Liver (tissue), 9 donors: ENCODE data around the gene PDGFB. TPM values are rescaled to one million over a fixed set of nuclear protein-coding genes. Genes with fewer than 3 reads are reported as not detected.

Experiments
- DNase-seq: peaks from one replicate; pipeline ENCODE4 v3.0.0-alpha.2; 2017; ENCODE audit warnings: low spot score
- H3K27ac ChIP-seq, 2 donors: one replicate each; pipeline ENCODE4 v1.7.0; 2013; ENCODE audit warnings: inconsistent platforms in 2 of 2, low read length in 2 of 2, control low read depth in 1 of 2, low read depth in 1 of 2, mild to moderate bottlenecking in 1 of 2
- H3K27me3 ChIP-seq, 4 donors: one replicate each; pipeline versions ENCODE4 v1.6.1 to v1.7.0; 2013; ENCODE audit warnings: low read length in 3 of 4, inconsistent platforms in 1 of 4, mild to moderate bottlenecking in 1 of 4, moderate library complexity in 1 of 4; ENCODE audit not compliant: control insufficient read depth in 4 of 4, insufficient read depth in 4 of 4
- H3K36me3 ChIP-seq, 4 donors: one replicate each; pipeline versions ENCODE4 v1.6.1 to v1.7.0; 2013; ENCODE audit warnings: low read length in 3 of 4, mild to moderate bottlenecking in 3 of 4, low read depth in 1 of 4, moderate library complexity in 1 of 4; ENCODE audit not compliant: control insufficient read depth in 4 of 4, insufficient read depth in 3 of 4
- H3K4me1 ChIP-seq, 4 donors: one replicate each; pipeline versions ENCODE4 v1.6.1 to v1.7.0; 2013; ENCODE audit warnings: low read length in 3 of 4, mild to moderate bottlenecking in 3 of 4, moderate library complexity in 1 of 4; ENCODE audit not compliant: control insufficient read depth in 4 of 4, insufficient read depth in 4 of 4
- H3K4me3 ChIP-seq, 3 donors: one replicate each; pipeline versions ENCODE4 v1.6.1 to v1.7.0; 2013; ENCODE audit warnings: low read length in 3 of 3, control low read depth in 1 of 3, low read depth in 1 of 3, mild to moderate bottlenecking in 1 of 3
- H3K9ac ChIP-seq, 2 donors: one replicate each; pipeline ENCODE4 v1.7.0; 2013; ENCODE audit warnings: low read length in 2 of 2, mild to moderate bottlenecking in 2 of 2, moderate library complexity in 2 of 2, control low read depth in 1 of 2, low read depth in 1 of 2
- H3K9me3 ChIP-seq, 4 donors: one replicate each; pipeline versions ENCODE4 v1.6.1 to v1.7.0; 2013; ENCODE audit warnings: low read length in 3 of 4; ENCODE audit not compliant: control insufficient read depth in 4 of 4
- EGR1 ChIP-seq, 2 donors: IDR thresholded peaks; 2 replicates each; pipeline ENCODE4 v1.6.1; 2016 to 2018; ENCODE audit warnings: antibody characterized with exemption in 2 of 2, low read depth in 2 of 2
- FOXA1 ChIP-seq: IDR thresholded peaks from 2 replicates; pipeline ENCODE4 v1.6.1; 2016; ENCODE audit warnings: antibody characterized with exemption
- FOXA2 ChIP-seq: IDR thresholded peaks from 2 replicates; pipeline ENCODE4 v1.6.1; 2016; ENCODE audit warnings: antibody characterized with exemption
- GABPA ChIP-seq, 2 donors: IDR thresholded peaks in 1 of 2; conservative IDR thresholded peaks in 1 of 2; 2 replicates each; pipeline ENCODE4 v1.6.1; 2016; ENCODE audit warnings: antibody characterized with exemption in 2 of 2, mild to moderate bottlenecking in 1 of 2, moderate library complexity in 1 of 2
- HNF4A ChIP-seq, 2 donors: conservative IDR thresholded peaks; 2 replicates each; pipeline ENCODE4 v1.6.1; 2016; ENCODE audit warnings: antibody characterized with exemption in 2 of 2, mild to moderate bottlenecking in 2 of 2
- HNF4G ChIP-seq: IDR thresholded peaks from 2 replicates; pipeline ENCODE4 v1.6.1; 2016; ENCODE audit warnings: antibody characterized with exemption
- JUND ChIP-seq, 2 donors: IDR thresholded peaks; 2 replicates each; pipeline ENCODE4 v1.6.1; 2016; ENCODE audit warnings: antibody characterized with exemption in 2 of 2
- NR2F2 ChIP-seq: IDR thresholded peaks from 2 replicates; pipeline ENCODE4 v1.6.1; 2016; ENCODE audit warnings: antibody characterized with exemption
- RAD21 ChIP-seq, 2 donors: IDR thresholded peaks; 2 replicates each; pipeline ENCODE4 v1.6.1; 2016; ENCODE audit warnings: antibody characterized with exemption in 2 of 2, mild to moderate bottlenecking in 2 of 2
- RXRA ChIP-seq, 2 donors: IDR thresholded peaks; 2 replicates each; pipeline ENCODE4 v1.6.1; 2017 to 2018; ENCODE audit warnings: antibody characterized with exemption in 2 of 2, mild to moderate bottlenecking in 1 of 2
- SP1 ChIP-seq: IDR thresholded peaks from 2 replicates; pipeline ENCODE4 v1.6.1; 2018; ENCODE audit warnings: antibody characterized with exemption, mild to moderate bottlenecking
- TAF1 ChIP-seq: conservative IDR thresholded peaks from 2 replicates; pipeline ENCODE4 v1.6.1; 2016; ENCODE audit warnings: antibody characterized with exemption, mild to moderate bottlenecking
- YY1 ChIP-seq: IDR thresholded peaks from 2 replicates; pipeline ENCODE4 v1.6.1; 2016; ENCODE audit warnings: antibody characterized with exemption, mild to moderate bottlenecking
- WGBS: extraction: QIAGEN DNeasy Blood & Tissue Kit; methylation state at CpG from one replicate; pipeline ENCODE4 v1.1.7; 2013; 5-methylcytosine and 5-hydroxymethylcytosine counted together
- polyA plus RNA-seq, 2 donors: library from polyadenylated mRNA; stranded (reverse) in 1 of 2; unstranded in 1 of 2; fragments of 200-250 nt in 1 of 2; fragments of >200 nt in 1 of 2; fragmentation: Nextera tagmentation in 1 of 2; extraction: Ambion mirVana in 1 of 2; gene quantifications; one replicate each; pipeline versions ENCODE4 v1.2.1 to v1.2.3, GENCODE V29; 2013 to 2015
- total RNA-seq, 2 donors: library from RNA; depleted of rRNA; stranded (reverse); fragments of >200 nt; gene quantifications; one replicate each; pipeline ENCODE4 v1.2.3, GENCODE V29; 2014
- TF ChIP-seq, protein P1 (sequence below): fragments of 150-350 bp; IDR thresholded peaks from 2 replicates; pipeline ENCODE4 v1.5.1; 2017; ENCODE audit warnings: improper control_type of control experiment, low read depth, low read length; ENCODE audit not compliant: missing input control
- TF ChIP-seq, protein P2 (sequence below): IDR thresholded peaks from 2 replicates; pipeline ENCODE4 v1.6.1; 2016; ENCODE audit warnings: antibody characterized with exemption, mild to moderate bottlenecking
- TF ChIP-seq, protein P3 (sequence below): IDR thresholded peaks from 2 replicates; pipeline ENCODE4 v1.6.1; 2016; ENCODE audit warnings: antibody characterized with exemption
- TF ChIP-seq, protein P4 (sequence below): IDR thresholded peaks from 2 replicates; pipeline ENCODE4 v1.6.1; 2016; ENCODE audit warnings: antibody characterized with exemption
- donor health status: healthy.
- donor health status: healthy.
- donor health status: healthy.
- donor health status: healthy.
- donor health status: healthy.

Gene PDGFB
- total and polyA plus RNA-seq, 4 donors = 0.25 to 4.5 (median 1.7) TPM

DNA sequence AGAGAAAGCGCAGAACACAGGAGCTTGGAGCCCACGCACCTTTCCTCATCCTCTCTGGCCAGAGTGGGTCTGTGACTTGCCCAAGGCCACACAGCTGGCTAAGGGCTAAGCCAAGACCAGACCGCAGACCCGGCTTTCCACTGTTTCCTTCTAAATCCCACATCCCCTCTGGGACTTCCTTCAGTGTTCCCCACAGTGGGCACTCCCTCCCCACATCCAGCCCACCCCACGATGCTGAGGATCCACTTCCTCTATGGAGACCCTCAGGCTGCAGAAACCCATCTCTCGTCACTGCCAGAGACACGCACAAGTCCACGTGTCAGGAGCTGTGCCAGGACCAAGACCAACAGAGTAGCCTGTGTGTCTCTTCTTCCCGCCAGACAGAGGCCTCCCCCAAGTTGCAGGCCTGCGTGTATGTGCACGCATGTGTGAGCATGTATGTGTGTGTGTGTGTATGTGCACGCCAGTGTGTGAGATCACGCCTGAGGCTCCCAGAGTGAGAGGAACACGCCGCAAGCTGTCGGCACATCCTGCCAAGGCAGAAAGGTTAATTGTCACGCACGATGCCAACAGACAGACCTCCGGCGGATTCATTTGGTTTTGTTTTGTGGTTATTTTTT lies 21.6 kb downstream of the PDGFB start:
- H3K4me3 ChIP-seq = no peak overlapping the region
- no peak for DNase-seq
- H3K9ac ChIP-seq = no peak overlapping the region
- no peaks in the 10 kb centered on the region for H3K9me3 ChIP-seq
- no peaks in the 10 kb centered on the region for H3K4me1 ChIP-seq
- peaks cover 0 to 29% (median 0%) of the 10 kb centered on the region in 4 donors for H3K36me3 ChIP-seq
- no peak overlapping the region for H3K27ac ChIP-seq
- TF ChIP-seq, protein P1, sequence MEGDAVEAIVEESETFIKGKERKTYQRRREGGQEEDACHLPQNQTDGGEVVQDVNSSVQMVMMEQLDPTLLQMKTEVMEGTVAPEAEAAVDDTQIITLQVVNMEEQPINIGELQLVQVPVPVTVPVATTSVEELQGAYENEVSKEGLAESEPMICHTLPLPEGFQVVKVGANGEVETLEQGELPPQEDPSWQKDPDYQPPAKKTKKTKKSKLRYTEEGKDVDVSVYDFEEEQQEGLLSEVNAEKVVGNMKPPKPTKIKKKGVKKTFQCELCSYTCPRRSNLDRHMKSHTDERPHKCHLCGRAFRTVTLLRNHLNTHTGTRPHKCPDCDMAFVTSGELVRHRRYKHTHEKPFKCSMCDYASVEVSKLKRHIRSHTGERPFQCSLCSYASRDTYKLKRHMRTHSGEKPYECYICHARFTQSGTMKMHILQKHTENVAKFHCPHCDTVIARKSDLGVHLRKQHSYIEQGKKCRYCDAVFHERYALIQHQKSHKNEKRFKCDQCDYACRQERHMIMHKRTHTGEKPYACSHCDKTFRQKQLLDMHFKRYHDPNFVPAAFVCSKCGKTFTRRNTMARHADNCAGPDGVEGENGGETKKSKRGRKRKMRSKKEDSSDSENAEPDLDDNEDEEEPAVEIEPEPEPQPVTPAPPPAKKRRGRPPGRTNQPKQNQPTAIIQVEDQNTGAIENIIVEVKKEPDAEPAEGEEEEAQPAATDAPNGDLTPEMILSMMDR = no peak
- TF ChIP-seq HNF4A (conservative IDR thresholded peaks at IDR 0.05) = no peak
- TF ChIP-seq EGR1 (IDR thresholded peaks at IDR 0.05; ENCODE audit: low read depth in 2 of 2) = no peak
- TF ChIP-seq, protein P2, sequence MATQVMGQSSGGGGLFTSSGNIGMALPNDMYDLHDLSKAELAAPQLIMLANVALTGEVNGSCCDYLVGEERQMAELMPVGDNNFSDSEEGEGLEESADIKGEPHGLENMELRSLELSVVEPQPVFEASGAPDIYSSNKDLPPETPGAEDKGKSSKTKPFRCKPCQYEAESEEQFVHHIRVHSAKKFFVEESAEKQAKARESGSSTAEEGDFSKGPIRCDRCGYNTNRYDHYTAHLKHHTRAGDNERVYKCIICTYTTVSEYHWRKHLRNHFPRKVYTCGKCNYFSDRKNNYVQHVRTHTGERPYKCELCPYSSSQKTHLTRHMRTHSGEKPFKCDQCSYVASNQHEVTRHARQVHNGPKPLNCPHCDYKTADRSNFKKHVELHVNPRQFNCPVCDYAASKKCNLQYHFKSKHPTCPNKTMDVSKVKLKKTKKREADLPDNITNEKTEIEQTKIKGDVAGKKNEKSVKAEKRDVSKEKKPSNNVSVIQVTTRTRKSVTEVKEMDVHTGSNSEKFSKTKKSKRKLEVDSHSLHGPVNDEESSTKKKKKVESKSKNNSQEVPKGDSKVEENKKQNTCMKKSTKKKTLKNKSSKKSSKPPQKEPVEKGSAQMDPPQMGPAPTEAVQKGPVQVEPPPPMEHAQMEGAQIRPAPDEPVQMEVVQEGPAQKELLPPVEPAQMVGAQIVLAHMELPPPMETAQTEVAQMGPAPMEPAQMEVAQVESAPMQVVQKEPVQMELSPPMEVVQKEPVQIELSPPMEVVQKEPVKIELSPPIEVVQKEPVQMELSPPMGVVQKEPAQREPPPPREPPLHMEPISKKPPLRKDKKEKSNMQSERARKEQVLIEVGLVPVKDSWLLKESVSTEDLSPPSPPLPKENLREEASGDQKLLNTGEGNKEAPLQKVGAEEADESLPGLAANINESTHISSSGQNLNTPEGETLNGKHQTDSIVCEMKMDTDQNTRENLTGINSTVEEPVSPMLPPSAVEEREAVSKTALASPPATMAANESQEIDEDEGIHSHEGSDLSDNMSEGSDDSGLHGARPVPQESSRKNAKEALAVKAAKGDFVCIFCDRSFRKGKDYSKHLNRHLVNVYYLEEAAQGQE = no peak
- no peak for TF ChIP-seq TAF1
- no peak for TF ChIP-seq SP1
- no peak for TF ChIP-seq RXRA (IDR thresholded peaks at IDR 0.05)
- TF ChIP-seq RAD21 (IDR thresholded peaks at IDR 0.05) = no peak
- TF ChIP-seq, protein P3, sequence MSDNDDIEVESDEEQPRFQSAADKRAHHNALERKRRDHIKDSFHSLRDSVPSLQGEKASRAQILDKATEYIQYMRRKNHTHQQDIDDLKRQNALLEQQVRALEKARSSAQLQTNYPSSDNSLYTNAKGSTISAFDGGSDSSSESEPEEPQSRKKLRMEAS = no peak
- no peak for TF ChIP-seq FOXA2
- TF ChIP-seq, protein P4, sequence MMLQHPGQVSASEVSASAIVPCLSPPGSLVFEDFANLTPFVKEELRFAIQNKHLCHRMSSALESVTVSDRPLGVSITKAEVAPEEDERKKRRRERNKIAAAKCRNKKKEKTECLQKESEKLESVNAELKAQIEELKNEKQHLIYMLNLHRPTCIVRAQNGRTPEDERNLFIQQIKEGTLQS = no peak
- TF ChIP-seq NR2F2 = no peak
- 88% methylated on average over 20 of the region's 20 CpGs for WGBS
- no peaks in the 10 kb centered on the region for H3K27me3 ChIP-seq

DNA sequence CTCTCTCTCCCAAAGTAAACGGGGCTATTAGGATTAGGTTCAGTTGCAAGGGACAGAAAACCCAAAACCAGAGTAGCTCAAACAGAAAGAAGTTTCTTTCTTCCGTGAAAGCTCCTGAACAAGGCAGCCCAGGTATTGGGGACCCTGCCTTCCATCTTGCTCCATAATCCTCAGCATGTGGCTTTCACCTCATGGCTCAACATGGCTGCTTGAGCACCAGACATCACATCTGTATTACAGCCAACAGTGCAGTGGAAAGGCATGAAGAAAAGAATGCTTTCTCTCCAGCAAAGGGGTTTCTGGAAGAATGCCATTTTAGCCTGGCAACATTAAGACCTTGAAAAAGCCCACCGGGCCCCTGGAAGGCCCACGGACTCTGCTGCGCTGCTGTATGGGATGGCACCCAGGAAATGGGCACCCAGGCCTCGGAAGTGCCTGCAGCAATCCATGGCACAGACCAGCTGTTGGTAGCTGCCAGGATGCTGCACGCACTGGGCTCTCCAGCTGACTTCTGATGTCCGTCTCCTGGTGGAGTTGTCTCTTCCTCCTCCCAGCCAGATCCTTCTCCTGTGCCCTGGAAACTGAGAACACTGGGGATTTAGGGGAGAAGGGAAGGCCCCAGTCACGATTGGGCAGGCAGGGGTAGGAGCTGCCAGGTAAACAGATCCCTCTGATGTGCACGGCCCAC lies 22.6 kb downstream of the PDGFB start:
- Histone ChIP-seq H3K4me1 (no peaks in the 10 kb centered on the region), H3K4me3 (no peak overlapping the region), H3K27ac (no peak overlapping the region), H3K36me3 (peaks cover 0 to 25% (median 0%) of the 10 kb centered on the region in 4 donors), H3K9ac (no peak overlapping the region), H3K27me3 (no peaks in the 10 kb centered on the region), H3K9me3 (no peaks in the 10 kb centered on the region)
- WGBS = 95% methylated on average over 10 of the region's 10 CpGs
- DNase-seq = no peak
- TF ChIP-seq, protein P4 = no peak
- TF ChIP-seq FOXA1 = no peak
- TF ChIP-seq EGR1 (IDR thresholded peaks at IDR 0.05; ENCODE audit: low read depth in 2 of 2) = no peak
- TF ChIP-seq RAD21 (IDR thresholded peaks at IDR 0.05) = no peak
- TF ChIP-seq GABPA (IDR thresholded peaks at IDR 0.05 in 1 of 2, conservative IDR thresholded peaks at IDR 0.05 in 1 of 2) = no peak
- no peak for TF ChIP-seq HNF4G
- no peak for TF ChIP-seq SP1
- no peak for TF ChIP-seq YY1
- TF ChIP-seq JUND (IDR thresholded peaks at IDR 0.05) = no peak
- no peak for TF ChIP-seq FOXA2
- TF ChIP-seq NR2F2 = no peak
- no peak for TF ChIP-seq TAF1
- TF ChIP-seq, protein P2 = no peak
- TF ChIP-seq, protein P1 = no peak
- TF ChIP-seq, protein P3 = no peak
- no peak for TF ChIP-seq HNF4A (conservative IDR thresholded peaks at IDR 0.05)
- TF ChIP-seq RXRA (IDR thresholded peaks at IDR 0.05) = no peak
